MM.1S (cell line): ENCODE measurements around the gene DGKG.

Source experiments
- DNase-seq: peaks from one replicate; pipeline ENCODE4 v3.0.0-alpha.2; 2015
- H2AFZ ChIP-seq: fragments of 300-600 bp; sonication (generic); 2 replicates; pipeline ENCODE4 v1.6.0; 2016; ENCODE audit warnings: antibody characterized with exemption, low read length
- H3F3A ChIP-seq: fragments of 300-600 bp; sonication (generic); 2 replicates; pipeline ENCODE4 v1.6.1; 2016; ENCODE audit warnings: mild to moderate bottlenecking, antibody characterized with exemption, low read length, moderate library complexity, mixed read lengths; ENCODE audit not compliant: insufficient read depth
- H3K27ac ChIP-seq: fragments of 300-600 bp; sonication (generic); 2 replicates; pipeline ENCODE4 v1.5.1; 2016; ENCODE audit warnings: mild to moderate bottlenecking, low read length
- H3K27me3 ChIP-seq: fragments of 300-600 bp; sonication (generic); replicated peaks from 2 replicates; pipeline ENCODE4 v1.6.0; 2016; ENCODE audit warnings: low read length; ENCODE audit not compliant: insufficient read depth
- H3K36me3 ChIP-seq: fragments of 300-600 bp; sonication (generic); replicated peaks from 2 replicates; pipeline ENCODE4 v1.6.1; 2016; ENCODE audit warnings: mild to moderate bottlenecking, low read length, mixed read lengths; ENCODE audit not compliant: insufficient read depth
- H3K4me1 ChIP-seq: fragments of 300-600 bp; sonication (generic); 2 replicates; pipeline ENCODE4 v1.6.1; 2016; ENCODE audit warnings: low read length, mixed read lengths
- H3K4me2 ChIP-seq: fragments of 300-600 bp; sonication (generic); 2 replicates; pipeline ENCODE4 v1.6.0; 2016; ENCODE audit warnings: low read depth, low read length
- H3K4me3 ChIP-seq: fragments of 300-600 bp; sonication (generic); 2 replicates; pipeline ENCODE4 v1.5.1; 2016; ENCODE audit warnings: low read length, mixed read lengths
- H3K79me2 ChIP-seq: fragments of 300-600 bp; sonication (generic); 2 replicates; pipeline ENCODE4 v1.6.1; 2016; ENCODE audit warnings: mixed run types, low read length, mixed read lengths
- H3K9ac ChIP-seq: fragments of 300-600 bp; sonication (generic); 2 replicates; pipeline ENCODE4 v1.6.1; 2016; ENCODE audit warnings: low read length, mixed read lengths
- H3K9me2 ChIP-seq: fragments of 300-600 bp; sonication (generic); replicated peaks from 2 replicates; pipeline ENCODE4 v1.6.1; 2016; ENCODE audit warnings: mild to moderate bottlenecking, low read length, mixed read lengths; ENCODE audit not compliant: insufficient read depth
- H3K9me3 ChIP-seq: fragments of 300-600 bp; sonication (generic); replicated peaks from 2 replicates; pipeline ENCODE4 v1.6.1; 2016; ENCODE audit warnings: mild to moderate bottlenecking, low read length, mixed read lengths; ENCODE audit not compliant: insufficient read depth
- H4K20me1 ChIP-seq: fragments of 300-600 bp; sonication (generic); 2 replicates; pipeline ENCODE4 v1.6.1; 2016; ENCODE audit warnings: mild to moderate bottlenecking, low read length, moderate library complexity, mixed read lengths; ENCODE audit not compliant: insufficient read depth
- CTCF ChIP-seq: fragments of 300-600 bp; sonication (generic); IDR thresholded peaks from 2 replicates; pipeline ENCODE4 v1.5.1; 2016; ENCODE audit warnings: antibody characterized with exemption, low read length, mixed read lengths
- EZH2 ChIP-seq: fragments of 300-600 bp; sonication (generic); optimal IDR thresholded peaks from 2 replicates; pipeline ENCODE3; 2017; ENCODE audit warnings: low read depth, mild to moderate bottlenecking, antibody characterized with exemption, low read length, mixed read lengths
- EZH2phosphoT487 ChIP-seq: fragments of 300-600 bp; sonication (generic); IDR thresholded peaks from 2 replicates; pipeline ENCODE4 v1.6.1; 2018; ENCODE audit warnings: antibody characterized with exemption, low read length

The DGKG gene

GRCh38 chr3:186394566-186395217, 32.7 kb upstream of the DGKG start:
- H3K4me3 ChIP-seq, result no peak overlapping the region
- H3K9ac ChIP-seq, result no peak overlapping the region
- no peak overlapping the region for H3K27ac ChIP-seq
- no peaks in the 10 kb centered on the region for H3K9me3 ChIP-seq
- DNase-seq, result no peak
- H3K27me3 ChIP-seq, result no peaks in the 10 kb centered on the region
- H3K4me1 ChIP-seq, result no peaks in the 10 kb centered on the region
- H3K9me2 ChIP-seq, result no peaks in the 10 kb centered on the region
- no peaks in the 10 kb centered on the region for H4K20me1 ChIP-seq
- no peak overlapping the region for H3K4me2 ChIP-seq
- TF ChIP-seq EZH2phosphoT487, result no peak
- no peak for TF ChIP-seq EZH2
- TF ChIP-seq CTCF, result no peak
- H3K79me2 ChIP-seq, result no peaks in the 10 kb centered on the region
- H3K36me3 ChIP-seq, result no peaks in the 10 kb centered on the region
- no peaks in the 10 kb centered on the region for H3F3A ChIP-seq
- H2AFZ ChIP-seq, result no peak overlapping the region

DNA sequence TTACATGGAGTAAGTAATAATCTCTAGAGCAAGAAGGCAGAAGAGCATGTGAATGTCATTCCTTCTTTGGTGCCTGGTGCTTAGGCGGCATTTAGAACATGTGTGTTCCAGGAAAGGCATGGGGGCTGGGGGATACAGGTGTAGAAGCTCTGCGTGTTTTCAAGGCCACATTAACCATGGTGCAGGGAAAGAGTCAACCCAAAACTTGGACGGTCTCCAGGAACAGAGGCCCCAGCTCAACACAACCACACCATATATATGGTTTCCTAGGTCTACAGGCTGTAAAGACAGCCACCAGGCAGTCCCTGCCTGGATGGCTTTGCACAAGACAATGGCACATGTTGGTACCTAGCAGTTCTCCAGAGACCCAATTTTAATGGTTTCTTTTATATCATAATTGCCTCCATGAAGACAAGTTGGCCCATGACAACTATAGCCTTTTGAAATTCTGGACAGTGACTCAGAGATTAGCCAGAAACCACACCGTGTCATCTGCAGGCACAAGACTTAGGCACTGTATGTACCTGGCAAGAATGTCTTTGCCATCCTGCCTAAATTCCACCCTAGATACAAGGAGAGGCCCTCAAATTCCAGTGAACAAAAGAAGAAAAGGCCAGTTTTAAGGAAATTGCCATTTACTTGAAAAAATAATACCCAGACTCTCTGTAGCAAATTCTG, 25.0 kb upstream of the DGKG start:
- Histone ChIP-seq H3K27me3 (no peaks in the 10 kb centered on the region), H3K4me2 (no peak overlapping the region), H3K27ac (no peak overlapping the region), H3K9ac (no peak overlapping the region), H3K9me3 (no peaks in the 10 kb centered on the region), H3F3A (peaks cover 6% of the 10 kb centered on the region), H2AFZ (no peak overlapping the region), H3K4me3 (no peak overlapping the region), H3K4me1 (peaks cover 11% of the 10 kb centered on the region), H3K36me3 (no peaks in the 10 kb centered on the region), H4K20me1 (no peaks in the 10 kb centered on the region), H3K9me2 (no peaks in the 10 kb centered on the region), H3K79me2 (no peaks in the 10 kb centered on the region)
- TF ChIP-seq EZH2phosphoT487 (no peak), EZH2 (no peak), CTCF (no peak)
- no peak for DNase-seq

- H3F3A ChIP-seq, result peaks cover 11% of the 10 kb centered on the region
- H3K9me2 ChIP-seq, result no peaks in the 10 kb centered on the region
- no peaks in the 10 kb centered on the region for H3K36me3 ChIP-seq
- no peak for TF ChIP-seq EZH2
- no peak for TF ChIP-seq CTCF
- no peak for TF ChIP-seq EZH2phosphoT487
- no peaks in the 10 kb centered on the region for H3K9me3 ChIP-seq
- H2AFZ ChIP-seq, result no peak overlapping the region
- DNase-seq, result no peak
- H3K27me3 ChIP-seq, result no peaks in the 10 kb centered on the region
- H3K4me2 ChIP-seq, result no peak overlapping the region
- H3K79me2 ChIP-seq, result no peaks in the 10 kb centered on the region
- no peaks in the 10 kb centered on the region for H4K20me1 ChIP-seq
- H3K27ac ChIP-seq, result no peak overlapping the region
- peaks cover 17% of the 10 kb centered on the region for H3K4me1 ChIP-seq
- no peak overlapping the region for H3K4me3 ChIP-seq
- no peak overlapping the region for H3K9ac ChIP-seq
These were observed 24.0 kb upstream of the DGKG start for GRCh38 chr3:186385856-186386602.
